Endothelial cell of umbilical vein (primary cell): ENCODE measurements around the gene FNIP1. TPM values are rescaled to one million over a fixed set of nuclear protein-coding genes. Genes with fewer than 3 reads are reported as not detected.
"Not testable (repeated sequence)": the region's sequence is repeated elsewhere in the genome, so short reads cannot be mapped to it uniquely, and the experiment has no call there.

Experiments used
- BruUV-seq: library from RNA; stranded (reverse); fragments of 400-500 nt; replicated peaks from 2 replicates; lab custom pipeline; 2021; lab: Mats Ljungman, UMichigan
- CTCF ChIA-PET: fragments of 300-600, 350-600 bp; sonication (Branson Sonifier 250); formaldehyde crosslinking; loops from one replicate; lab custom pipeline; 2021; ENCODE audit warnings: antibody characterized with exemption, inconsistent platforms; lab: Charles Lee
- POLR2A ChIA-PET: fragments of 300-600, 350-600 bp; sonication (Branson Sonifier 250); formaldehyde crosslinking; loops from one replicate; lab custom pipeline; 2021; ENCODE audit warnings: antibody characterized with exemption, inconsistent platforms; lab: Charles Lee
- DNase-seq: peaks from one replicate; pipeline ENCODE4 v3.0.0-alpha.2; 2011; ENCODE audit warnings: low read depth, low spot score
- FAIRE-seq: peaks from 2 replicates; lab custom pipeline; 2011; peaks lifted over from hg19 to GRCh38; lab: Jason Lieb, UNC
- H2AFZ ChIP-seq: 2 replicates; pipeline ENCODE4 v1.6.0; 2012; ENCODE audit warnings: low read depth, low read length, control low read depth, inconsistent platforms
- H3K27ac ChIP-seq: 2 replicates; pipeline ENCODE4 v1.5.1; 2011; ENCODE audit warnings: low read depth, mild to moderate bottlenecking, control low read depth, low read length, moderate library complexity; ENCODE audit not compliant: insufficient read depth
- H3K27me3 ChIP-seq, 2 experiments: 2 replicates each; pipeline versions ENCODE4 v1.6.0 to v1.6.1; 2011; ENCODE audit warnings: low read length in 2 of 2, mixed read lengths in 1 of 2; ENCODE audit not compliant: control insufficient read depth in 2 of 2, insufficient read depth in 2 of 2
- H3K36me3 ChIP-seq, 2 experiments: 2 replicates in 1 of 2; 3 replicates in 1 of 2; pipeline ENCODE4 v1.5.1; 2011; ENCODE audit warnings: low read length in 2 of 2, mild to moderate bottlenecking in 1 of 2, moderate library complexity in 1 of 2; ENCODE audit not compliant: control insufficient read depth in 2 of 2, insufficient read depth in 2 of 2; ENCODE audit errors: extremely low read depth in 1 of 2
- H3K4me1 ChIP-seq: 3 replicates; pipeline ENCODE4 v1.5.1; 2011; ENCODE audit warnings: mild to moderate bottlenecking, low read length; ENCODE audit not compliant: control insufficient read depth, insufficient read depth; ENCODE audit errors: extremely low read depth
- H3K4me2 ChIP-seq: 2 replicates; pipeline ENCODE4 v1.6.1; 2011; ENCODE audit warnings: low read length, control low read depth, mixed read lengths; ENCODE audit not compliant: insufficient read depth
- H3K4me3 ChIP-seq, 3 experiments: fragments of 200-600 bp in 1 of 3; sonication (generic), shearing (Covaris generic) in 1 of 3; replicated peaks in 1 of 3; 2 replicates each; pipeline ENCODE4 v1.5.1; 2011 to 2016; ENCODE audit warnings: control low read depth in 3 of 3, low read length in 3 of 3, mild to moderate bottlenecking in 2 of 3, inconsistent platforms in 1 of 3, low read depth in 1 of 3, moderate library complexity in 1 of 3; ENCODE audit not compliant: insufficient read depth in 1 of 3
- H3K79me2 ChIP-seq: 2 replicates; pipeline ENCODE4 v1.6.0; 2012; ENCODE audit warnings: low read length, inconsistent platforms; ENCODE audit not compliant: control insufficient read depth, insufficient read depth
- H3K9ac ChIP-seq: replicated peaks from 2 replicates; pipeline ENCODE3; 2011; ENCODE audit warnings: low read length, control low read depth; ENCODE audit not compliant: insufficient read depth; ENCODE audit errors: extremely low read depth
- H3K9me1 ChIP-seq: replicated peaks from 3 replicates; pipeline ENCODE4 v1.6.0; 2011; ENCODE audit warnings: mild to moderate bottlenecking, low read length; ENCODE audit not compliant: control insufficient read depth, insufficient read depth; ENCODE audit errors: extremely low read depth
- H3K9me3 ChIP-seq: replicated peaks from 2 replicates; pipeline ENCODE4 v1.5.1; 2012; ENCODE audit warnings: low read length, inconsistent platforms; ENCODE audit not compliant: control insufficient read depth, insufficient read depth
- H4K20me1 ChIP-seq: replicated peaks from 2 replicates; pipeline ENCODE3; 2011; ENCODE audit warnings: mild to moderate bottlenecking, low read length; ENCODE audit not compliant: control insufficient read depth, insufficient read depth; ENCODE audit errors: extremely low read depth
- GATA2 ChIP-seq: IDR thresholded peaks from 2 replicates; pipeline ENCODE4 v1.7.0; 2011; ENCODE audit warnings: low read depth, mild to moderate bottlenecking, moderate library complexity, mixed read lengths, low read length; ENCODE audit not compliant: insufficient read length, insufficient read depth
- POLR2AphosphoS5 ChIP-seq: IDR thresholded peaks from 2 replicates; pipeline ENCODE4 v1.6.1; 2012; ENCODE audit warnings: low read depth, mild to moderate bottlenecking, control low read depth, low read length, moderate library complexity; ENCODE audit not compliant: insufficient read depth
- dilution Hi-C: fragments of 300-500 bp; cut with MboI; formaldehyde crosslinking; loops from one replicate; pipeline ENCODE4 v1.15.0; 2019; ENCODE audit warnings: low sequenced_read_pairs; ENCODE audit not compliant: extremely low pct_ligation_motif_present
- intact Hi-C: fragments of 100-400 bp; cut with micrococcal nuclease; formaldehyde crosslinking; loops from one replicate; pipeline ENCODE4 v1.10.0; 2022
- polyA plus RNA-seq, 4 experiments: library from polyadenylated mRNA; depleted of rRNA in 3 of 4; stranded (reverse) in 3 of 4; unstranded in 1 of 4; fragments of >200 nt; gene quantifications; 2 replicates each; pipeline versions ENCODE4 v1.2.1 to v1.2.3, GENCODE V29; 2011 to 2012; ENCODE audit warnings: missing spikeins in 1 of 4
- total RNA-seq: library from RNA; stranded (reverse); gene quantifications from 2 replicates; pipeline ENCODE4 v1.2.3, GENCODE V29; 2021
- TF ChIP-seq, protein P1 (sequence below): IDR thresholded peaks from 2 replicates; pipeline ENCODE4 v1.6.1; 2011; ENCODE audit not compliant: insufficient read depth, insufficient read length

Gene FNIP1
- total and polyA plus RNA-seq, 2 donors (not counting 3 experiments of a cell fraction or from before 2014, with no cell fraction given) = 5.9 to 27.3 TPM

DNA sequence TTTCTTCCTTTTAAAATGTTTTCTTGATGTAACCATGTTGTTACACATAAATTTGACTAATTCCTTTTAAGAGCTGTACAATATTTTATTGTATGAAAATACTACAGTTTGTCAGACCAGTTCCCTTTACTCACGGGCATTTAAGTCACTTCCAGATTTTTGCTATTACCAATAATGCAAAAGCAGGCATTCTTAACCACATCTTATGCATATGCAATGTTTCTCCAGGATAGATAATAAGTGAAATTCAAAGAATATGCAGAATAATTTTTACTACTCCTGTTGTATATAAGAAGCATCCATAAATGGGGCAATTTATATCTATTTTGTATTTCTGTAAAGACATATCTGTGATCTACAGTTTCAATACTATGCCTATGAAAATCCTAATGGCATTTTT, 77.3 kb downstream of the FNIP1 start:
- ChIA-PET POLR2A (no interaction called here), CTCF (interaction anchor here (0.9 to 1.0 kb wide), 2 partner anchors 19 to 270 kb away, joined by 3 to 5 read pairs; no protein-coding TSS in a partner anchor)
- H2AFZ ChIP-seq = no peak overlapping the region
- DNase-seq (no peak), FAIRE-seq (no peak)
- H3K36me3 ChIP-seq = no peaks in the 10 kb centered on the region
- H3K9me1 ChIP-seq = no peaks in the 10 kb centered on the region
- no peak overlapping the region for H3K27ac ChIP-seq
- H4K20me1 ChIP-seq = no peaks in the 10 kb centered on the region
- H3K79me2 ChIP-seq = peaks cover 7% of the 10 kb centered on the region
- TF ChIP-seq, protein P1, sequence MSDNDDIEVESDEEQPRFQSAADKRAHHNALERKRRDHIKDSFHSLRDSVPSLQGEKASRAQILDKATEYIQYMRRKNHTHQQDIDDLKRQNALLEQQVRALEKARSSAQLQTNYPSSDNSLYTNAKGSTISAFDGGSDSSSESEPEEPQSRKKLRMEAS = no peak
- no peak for TF ChIP-seq GATA2
- TF ChIP-seq POLR2AphosphoS5 = no peak
- H3K9ac ChIP-seq = no peak overlapping the region
- no peaks in the 10 kb centered on the region for H3K9me3 ChIP-seq
- no peaks in the 10 kb centered on the region for H3K27me3 ChIP-seq
- BruUV-seq = no TSS peak
- intact Hi-C loops (no loop called here), dilution Hi-C loops (no loop called here)
- H3K4me3 ChIP-seq = no peak overlapping the region
- H3K4me1 ChIP-seq = no peaks in the 10 kb centered on the region
- H3K4me2 ChIP-seq = no peak overlapping the region

DNA sequence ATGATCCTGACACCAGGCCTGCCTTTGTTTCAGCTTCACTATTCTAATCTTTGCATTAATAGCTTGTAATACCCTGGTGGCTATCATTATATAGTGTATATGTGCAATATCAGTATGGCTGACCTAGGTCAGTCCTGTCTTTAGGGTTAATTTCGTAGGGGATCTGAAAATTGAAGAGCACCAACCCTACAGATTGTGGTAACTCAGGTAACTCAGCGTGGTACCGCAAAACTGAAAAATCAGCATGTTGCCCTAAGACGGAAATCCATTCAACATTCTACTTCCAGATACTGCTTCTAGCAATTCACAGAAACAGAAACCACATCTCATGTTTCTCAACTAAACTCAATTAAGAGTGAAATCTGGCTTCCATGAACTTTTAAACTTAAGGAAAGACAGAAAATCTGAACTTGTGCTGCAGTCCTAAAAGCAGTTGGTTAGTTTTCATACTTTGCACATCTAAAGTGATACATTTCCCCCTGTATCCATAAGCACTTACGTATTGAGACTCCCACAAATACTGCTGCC, 78.3 kb downstream of the FNIP1 start:
- DNase-seq = no peak
- Histone ChIP-seq H3K79me2 (peaks cover 7% of the 10 kb centered on the region), H3K36me3 (no peaks in the 10 kb centered on the region), H3K9me1 (no peaks in the 10 kb centered on the region), H3K27ac (no peak overlapping the region), H3K9ac (no peak overlapping the region), H4K20me1 (no peaks in the 10 kb centered on the region), H3K4me3 (no peak overlapping the region), H2AFZ (no peak overlapping the region), H3K9me3 (no peaks in the 10 kb centered on the region), H3K4me2 (no peak overlapping the region), H3K4me1 (no peaks in the 10 kb centered on the region), H3K27me3 (no peaks in the 10 kb centered on the region)
- TF ChIP-seq, protein P1 = no peak
- no TSS peak for BruUV-seq
- CTCF ChIA-PET = interaction anchor here (0.9 to 1.3 kb wide), 2 partner anchors 18 kb away, joined by 4 to 5 read pairs; no protein-coding TSS in a partner anchor
- dilution Hi-C loops = no loop called here
- intact Hi-C loops = no loop called here
- no peak for FAIRE-seq
- POLR2A ChIA-PET = no interaction called here

DNA sequence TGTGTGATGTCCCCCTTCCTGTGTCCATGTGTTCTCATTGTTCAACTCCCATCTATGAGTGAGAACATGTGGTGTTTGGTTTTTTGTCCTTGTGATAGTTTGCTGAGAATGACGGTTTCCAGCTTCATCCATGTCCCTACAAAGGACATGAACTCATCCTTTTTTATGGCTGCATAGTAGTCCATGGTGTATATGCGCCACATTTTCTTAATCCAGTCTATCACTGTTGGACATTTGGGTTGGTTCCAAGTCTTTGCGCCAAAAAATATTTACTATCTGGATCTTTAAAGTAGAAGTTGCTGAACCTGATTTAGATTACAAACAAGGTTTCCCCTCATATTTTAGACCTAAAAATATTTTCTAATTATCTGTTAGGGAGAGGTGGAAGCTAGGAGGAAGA, 79.7 kb downstream of the FNIP1 start:
- H3K9ac ChIP-seq, H3K4me2 ChIP-seq, DNase-seq, H3K4me3 ChIP-seq, H3K9me1 ChIP-seq, H4K20me1 ChIP-seq, FAIRE-seq, POLR2A ChIA-PET, intact Hi-C loops, H2AFZ ChIP-seq, H3K27ac ChIP-seq, H3K36me3 ChIP-seq, H3K4me1 ChIP-seq, dilution Hi-C loops, H3K9me3 ChIP-seq, H3K27me3 ChIP-seq, CTCF ChIA-PET, BruUV-seq, H3K79me2 ChIP-seq: not testable (repeated sequence)
